B cell (primary cell): Measurements from ENCODE around the gene MOB3B. TPM values are rescaled to one million over a fixed set of nuclear protein-coding genes. Genes with fewer than 3 reads are reported as not detected.
A peak's percentile ranks its signal among the peaks of the same experiment; 100 is the strongest.

Experiments used
- ATAC-seq: fragments of 200-7000 bp; cut with Tn5 transposase; one replicate; pipeline ENCODE4 v1.10.0; 2021; ENCODE audit warnings: low read depth, mild to moderate bottlenecking, moderate number of reproducible peaks, moderate library complexity
- CTCF ChIA-PET: fragments of 350-600 bp; sonication (Branson Sonifier 250); formaldehyde crosslinking; loops from one replicate; lab custom pipeline; 2021; ENCODE audit warnings: antibody characterized with exemption, inconsistent platforms; lab: Charles Lee
- POLR2A ChIA-PET: fragments of 350-600 bp; sonication (Branson Sonifier 250); formaldehyde crosslinking; loops from one replicate; lab custom pipeline; 2021; ENCODE audit warnings: antibody characterized with exemption; lab: Charles Lee
- DNase-seq: peaks from one replicate; pipeline ENCODE4 v3.0.0; 2013
- H2AFZ ChIP-seq: 2 replicates; pipeline ENCODE4 v1.6.1; 2012; ENCODE audit warnings: mild to moderate bottlenecking, low read depth, low read length; ENCODE audit not compliant: insufficient read depth, poor library complexity, severe bottlenecking
- H3K27ac ChIP-seq, 2 donors: 1 replicate in 1 of 2; 2 replicates in 1 of 2; pipeline ENCODE4 v1.5.1; 2012 to 2013; ENCODE audit warnings: low read length in 2 of 2, mild to moderate bottlenecking in 2 of 2, moderate library complexity in 1 of 2
- H3K27me3 ChIP-seq, 4 experiments: fragments of 200-600 bp in 1 of 4; sonication (generic) in 1 of 4; replicated peaks in 1 of 4; 1 replicate in 2 of 4; 2 replicates in 2 of 4; pipeline versions ENCODE4 v1.6.1 to v1.7.0; 2013 to 2016; ENCODE audit warnings: low read length in 3 of 4, mild to moderate bottlenecking in 2 of 4, mixed read lengths in 1 of 4, moderate library complexity in 1 of 4; ENCODE audit not compliant: insufficient read depth in 4 of 4, control insufficient read depth in 3 of 4; ENCODE audit errors: control extremely low read depth in 1 of 4
- H3K36me3 ChIP-seq, 2 experiments: replicated peaks in 1 of 2; 1 replicate in 1 of 2; 2 replicates in 1 of 2; pipeline versions ENCODE4 v1.6.1 to v1.7.1; 2013; ENCODE audit warnings: low read length in 1 of 2; ENCODE audit not compliant: insufficient read depth in 2 of 2, control insufficient read depth in 1 of 2; ENCODE audit errors: control extremely low read depth in 1 of 2, extremely low read depth in 1 of 2
- H3K4me1 ChIP-seq, 2 donors: fragments of 200-600 bp in 1 of 2; sonication (generic) in 1 of 2; 1 replicate in 1 of 2; 2 replicates in 1 of 2; pipeline versions ENCODE4 v1.5.1 to v1.6.1; 2013 to 2017; ENCODE audit warnings: low read length in 2 of 2; ENCODE audit not compliant: control insufficient read depth in 2 of 2, insufficient read depth in 2 of 2
- H3K4me2 ChIP-seq: replicated peaks from 2 replicates; pipeline ENCODE3; 2012; ENCODE audit warnings: mild to moderate bottlenecking, low read depth, low read length; ENCODE audit not compliant: poor library complexity, severe bottlenecking
- H3K4me3 ChIP-seq, 5 experiments: fragments of 200-600 bp in 1 of 5; sonication (generic) in 1 of 5; 1 replicate in 3 of 5; 2 replicates in 2 of 5; pipeline versions ENCODE4 v1.5.1 to v1.7.0; 2011 to 2016; ENCODE audit warnings: low read length in 4 of 5, mild to moderate bottlenecking in 4 of 5, low read depth in 2 of 5, control low read depth in 1 of 5, moderate library complexity in 1 of 5; ENCODE audit not compliant: insufficient read depth in 1 of 5; ENCODE audit errors: control extremely low read depth in 1 of 5, extremely low read depth in 1 of 5
- H3K79me2 ChIP-seq: fragments of 200-600 bp; sonication (generic); one replicate; pipeline ENCODE4 v1.6.0; 2016; ENCODE audit warnings: low read length; ENCODE audit not compliant: control insufficient read depth, insufficient read depth
- H3K9ac ChIP-seq: fragments of 200-600 bp; sonication (generic); 2 replicates; pipeline ENCODE4 v1.6.1; 2017; ENCODE audit warnings: mild to moderate bottlenecking, low read length, moderate library complexity
- H3K9me3 ChIP-seq, 3 donors: one replicate each; pipeline versions ENCODE4 v1.6.1 to v1.7.1; 2013; ENCODE audit warnings: low read length in 2 of 3; ENCODE audit not compliant: control insufficient read depth in 2 of 3, insufficient read depth in 1 of 3; ENCODE audit errors: control extremely low read depth in 1 of 3
- H4K20me1 ChIP-seq: 2 replicates; pipeline ENCODE4 v1.6.0; 2012; ENCODE audit warnings: mild to moderate bottlenecking, low read length; ENCODE audit not compliant: insufficient read depth, control insufficient read depth, poor library complexity, severe bottlenecking
- H3K27ac Mint-ChIP-seq: one replicate; pipeline ENCODE4 v1.8.0; 2021; ENCODE audit warnings: mixed read lengths
- H3K27me3 Mint-ChIP-seq: one replicate; pipeline ENCODE4 v1.8.0; 2021; ENCODE audit warnings: mixed read lengths
- H3K4me1 Mint-ChIP-seq: one replicate; pipeline ENCODE4 v1.8.0; 2021; ENCODE audit warnings: mixed read lengths
- H3K4me3 Mint-ChIP-seq: one replicate; pipeline ENCODE4 v1.8.0; 2021; ENCODE audit warnings: mixed read lengths
- H3K9me3 Mint-ChIP-seq: one replicate; pipeline ENCODE4 v1.8.0; 2022; ENCODE audit warnings: mixed read lengths; ENCODE audit not compliant: insufficient read depth
- EZH2 ChIP-seq: IDR thresholded peaks from 2 replicates; pipeline ENCODE4 v1.6.1; 2012; ENCODE audit warnings: borderline replicate concordance, low read depth, mild to moderate bottlenecking, moderate library complexity, low read length; ENCODE audit not compliant: insufficient read depth, poor library complexity, severe bottlenecking
- WGBS: methylation state at CpG from one replicate; pipeline ENCODE4 v1.1.5; 2013; ENCODE audit warnings: missing lambda C conversion rate; ENCODE audit not compliant: insufficient coverage; 5-methylcytosine and 5-hydroxymethylcytosine counted together
- intact Hi-C: fragments of 100-400 bp; cut with micrococcal nuclease; formaldehyde crosslinking; loops from one replicate; pipeline ENCODE4 v1.10.0; 2022
- polyA plus RNA-seq: library from polyadenylated mRNA; depleted of rRNA; stranded (reverse); fragments of >200 nt; gene quantifications from 2 replicates; pipeline ENCODE4 v1.2.3, GENCODE V29; 2012
- total RNA-seq, 2 donors: library from RNA; stranded (reverse); fragments of 120-200 nt in 1 of 2; gene quantifications; 1 replicate in 1 of 2; 2 replicates in 1 of 2; pipeline versions ENCODE4 v1.2.3 to v1.2.4, GENCODE V29; 2013 to 2022
- TF ChIP-seq, protein P1 (sequence below): fragments of 200-600 bp; IDR thresholded peaks from one replicate; pipeline ENCODE4 v1.8.0; 2022; ENCODE audit warnings: antibody characterized with exemption, mild to moderate bottlenecking

MOB3B gene
- total and polyA plus RNA-seq, 2 donors (not counting 1 experiment from before 2014, with no cell fraction given): 7.3 to 7.9 TPM

DNA sequence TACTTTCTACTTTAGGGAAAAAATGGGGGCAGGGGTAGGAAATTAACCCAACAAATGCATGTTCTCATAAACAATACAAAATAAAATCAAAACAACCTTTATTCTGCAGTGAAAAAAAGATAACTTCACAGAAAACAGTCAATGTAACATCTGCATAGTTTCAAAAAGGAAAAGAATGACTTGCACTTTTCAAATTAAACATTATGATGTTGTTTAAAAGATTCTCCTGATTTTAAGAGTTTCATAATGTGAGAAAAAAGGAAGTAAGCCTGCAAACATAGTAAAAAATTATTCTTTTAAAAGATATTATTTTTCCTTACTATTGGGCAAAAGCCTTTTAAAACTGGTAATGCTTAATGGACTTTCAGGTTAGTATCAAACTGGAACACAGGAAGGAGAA is 36.1 kb upstream of the MOB3B start:
- POLR2A ChIA-PET: no interaction called here
- TF ChIP-seq, protein P1, sequence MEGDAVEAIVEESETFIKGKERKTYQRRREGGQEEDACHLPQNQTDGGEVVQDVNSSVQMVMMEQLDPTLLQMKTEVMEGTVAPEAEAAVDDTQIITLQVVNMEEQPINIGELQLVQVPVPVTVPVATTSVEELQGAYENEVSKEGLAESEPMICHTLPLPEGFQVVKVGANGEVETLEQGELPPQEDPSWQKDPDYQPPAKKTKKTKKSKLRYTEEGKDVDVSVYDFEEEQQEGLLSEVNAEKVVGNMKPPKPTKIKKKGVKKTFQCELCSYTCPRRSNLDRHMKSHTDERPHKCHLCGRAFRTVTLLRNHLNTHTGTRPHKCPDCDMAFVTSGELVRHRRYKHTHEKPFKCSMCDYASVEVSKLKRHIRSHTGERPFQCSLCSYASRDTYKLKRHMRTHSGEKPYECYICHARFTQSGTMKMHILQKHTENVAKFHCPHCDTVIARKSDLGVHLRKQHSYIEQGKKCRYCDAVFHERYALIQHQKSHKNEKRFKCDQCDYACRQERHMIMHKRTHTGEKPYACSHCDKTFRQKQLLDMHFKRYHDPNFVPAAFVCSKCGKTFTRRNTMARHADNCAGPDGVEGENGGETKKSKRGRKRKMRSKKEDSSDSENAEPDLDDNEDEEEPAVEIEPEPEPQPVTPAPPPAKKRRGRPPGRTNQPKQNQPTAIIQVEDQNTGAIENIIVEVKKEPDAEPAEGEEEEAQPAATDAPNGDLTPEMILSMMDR: no peak
- TF ChIP-seq EZH2: no peak
- H3K4me3 Mint-ChIP-seq: no peak overlapping the region

DNA sequence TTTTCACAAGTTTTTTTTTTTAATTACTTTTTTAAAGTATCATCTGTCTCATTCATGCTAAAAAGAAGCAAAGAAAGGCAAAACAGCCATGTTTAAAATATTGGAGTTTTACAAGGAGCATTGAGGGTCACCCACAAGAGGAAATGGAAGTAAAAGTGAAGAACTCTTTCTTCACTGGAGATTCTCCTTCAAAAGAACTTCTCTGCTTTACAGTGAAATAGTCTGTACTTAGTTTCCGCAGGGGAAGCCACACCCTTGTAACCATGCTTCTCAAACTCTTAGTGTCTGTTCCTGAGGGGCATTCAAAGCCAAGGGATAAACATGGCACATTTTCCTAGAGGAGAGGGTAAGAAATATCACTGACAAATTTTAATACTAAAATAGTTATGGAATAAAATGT is 35.1 kb upstream of the MOB3B start:
- no peak overlapping the region for H2AFZ ChIP-seq
- Mint-ChIP-seq H3K4me3 (peak overlapping the region; percentile 52), H3K4me1 (peaks cover 21% of the 10 kb centered on the region), H3K9me3 (no peaks in the 10 kb centered on the region), H3K27ac (peak overlapping the region; percentile 74), H3K27me3 (no peaks in the 10 kb centered on the region)
- WGBS: no CpG with 5 or more reads among the region's 1 CpG
- no peak overlapping the region for H3K4me3 ChIP-seq
- DNase-seq: no peak
- TF ChIP-seq, protein P1: no peak
- TF ChIP-seq EZH2: no peak
- intact Hi-C loops: no loop called here
- peaks cover 33% of the 10 kb centered on the region for H3K79me2 ChIP-seq
- peak overlapping the region; percentile 47 for H3K4me2 ChIP-seq
- peak overlapping the region; percentile 22 for H3K9ac ChIP-seq
- H4K20me1 ChIP-seq: no peaks in the 10 kb centered on the region
- CTCF ChIA-PET: interaction anchor here (1.0 to 2.6 kb wide), 2 partner anchors 8 to 232 kb away, joined by 4 to 9 read pairs; partner anchors contain the start of gene C9orf72
- peak overlapping the region; percentile 27 to 71 for H3K27ac ChIP-seq
- POLR2A ChIA-PET: no interaction called here
- H3K4me1 ChIP-seq: peaks cover 20 to 24% of the 10 kb centered on the region in 2 donors
- peaks cover 0 to 19% of the 10 kb centered on the region in 2 experiments for H3K36me3 ChIP-seq
- no peaks in the 10 kb centered on the region for H3K27me3 ChIP-seq
- no peaks in the 10 kb centered on the region for H3K9me3 ChIP-seq
- ATAC-seq: no peak

More for the DNA sequence above, 36.1 kb upstream of the MOB3B start:
- Histone ChIP-seq H2AFZ (no peak overlapping the region), H3K4me3 (no peak overlapping the region), H3K4me2 (no peak overlapping the region), H3K36me3 (peaks cover 0 to 10% of the 10 kb centered on the region in 2 experiments), H3K27ac (peak overlapping the region in 1 of 2 donors; percentile 71), H3K4me1 (peaks cover 20 to 24% of the 10 kb centered on the region in 2 donors), H3K79me2 (peaks cover 39% of the 10 kb centered on the region), H3K9ac (no peak overlapping the region), H3K9me3 (no peaks in the 10 kb centered on the region), H3K27me3 (no peaks in the 10 kb centered on the region), H4K20me1 (no peaks in the 10 kb centered on the region)
- Mint-ChIP-seq H3K27ac (no peak overlapping the region), H3K9me3 (no peaks in the 10 kb centered on the region), H3K27me3 (no peaks in the 10 kb centered on the region), H3K4me1 (peaks cover 22% of the 10 kb centered on the region)
- intact Hi-C loops: no loop called here
- CTCF ChIA-PET: interaction anchor here (2.6 kb wide), 1 partner anchor 233 kb away, joined by 9 read pairs; no protein-coding TSS in a partner anchor
- no peak for DNase-seq
- no peak for ATAC-seq
